Prostate gland (tissue), 2 donors: ENCODE data around the gene FBXO10.

ENCODE experiments used
- CTCF ChIP-seq, 4 experiments: fragments of 200-600 bp in 2 of 4; fragments of 450-650 bp in 2 of 4; sonication (generic) in 2 of 4; IDR thresholded peaks; 1 replicate in 3 of 4; 2 replicates in 1 of 4; pipeline ENCODE4 v1.5.1; 2016 to 2019; ENCODE audit warnings: antibody characterized with exemption in 4 of 4, mild to moderate bottlenecking in 2 of 4, moderate library complexity in 2 of 4
- POLR2AphosphoS5 ChIP-seq: sonication (generic); formaldehyde crosslinking; IDR thresholded peaks from one replicate; pipeline ENCODE4 v1.6.1; 2017; ENCODE audit warnings: antibody characterized with exemption

GRCh38 chr9:37596504-37596903 lies 20.3 kb upstream of the FBXO10 start:
- TF ChIP-seq POLR2AphosphoS5 (no peak), CTCF (IDR thresholded peaks at IDR 0.05) (no peak)
